ENCODE results near the gene CPNE5. TPM values are rescaled to one million over a fixed set of nuclear protein-coding genes. Genes with fewer than 3 reads are reported as not detected.

The CPNE5 gene
- total RNA-seq, 1 donor from 2014 or later = 10.0 TPM

DNA sequence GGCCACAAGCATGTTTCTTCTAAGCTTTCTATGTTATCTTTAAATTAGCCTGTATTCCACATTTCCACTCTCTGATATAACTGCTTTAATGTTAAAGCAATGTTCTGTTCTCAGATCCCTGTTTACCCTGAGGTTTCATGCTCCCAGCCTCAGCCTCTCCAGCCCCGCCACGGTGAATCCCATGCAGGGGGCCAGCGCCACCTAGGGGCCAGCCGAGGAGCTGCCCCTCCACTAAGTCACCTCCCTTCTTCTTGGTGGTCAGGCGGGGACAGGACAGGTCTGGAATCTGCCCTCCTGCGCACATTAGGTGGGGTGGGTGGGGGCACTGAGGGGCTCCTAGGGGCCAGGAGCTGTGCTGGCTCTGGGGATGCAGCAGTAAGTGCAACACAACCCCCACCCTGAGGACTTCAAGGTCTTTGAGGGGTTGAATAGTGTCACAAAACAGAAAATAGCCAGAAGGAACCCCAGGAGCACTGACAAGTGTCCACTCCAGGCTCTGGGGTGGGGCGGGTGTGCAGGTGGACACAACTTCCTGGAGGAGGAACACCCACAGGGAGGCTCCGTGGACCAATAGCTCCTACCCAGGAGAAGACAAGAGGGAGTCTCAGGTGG, 80.0 kb downstream of the CPNE5 start:
- DNase-seq (peak; percentile 89), ATAC-seq (ENCODE audit: poor library complexity) (peak; percentile 93)
- intact Hi-C loops (cut with DNase I) = loop anchor here (10.0 kb wide), 1 partner anchor 144 kb away; no protein-coding TSS in a partner anchor

DNA sequence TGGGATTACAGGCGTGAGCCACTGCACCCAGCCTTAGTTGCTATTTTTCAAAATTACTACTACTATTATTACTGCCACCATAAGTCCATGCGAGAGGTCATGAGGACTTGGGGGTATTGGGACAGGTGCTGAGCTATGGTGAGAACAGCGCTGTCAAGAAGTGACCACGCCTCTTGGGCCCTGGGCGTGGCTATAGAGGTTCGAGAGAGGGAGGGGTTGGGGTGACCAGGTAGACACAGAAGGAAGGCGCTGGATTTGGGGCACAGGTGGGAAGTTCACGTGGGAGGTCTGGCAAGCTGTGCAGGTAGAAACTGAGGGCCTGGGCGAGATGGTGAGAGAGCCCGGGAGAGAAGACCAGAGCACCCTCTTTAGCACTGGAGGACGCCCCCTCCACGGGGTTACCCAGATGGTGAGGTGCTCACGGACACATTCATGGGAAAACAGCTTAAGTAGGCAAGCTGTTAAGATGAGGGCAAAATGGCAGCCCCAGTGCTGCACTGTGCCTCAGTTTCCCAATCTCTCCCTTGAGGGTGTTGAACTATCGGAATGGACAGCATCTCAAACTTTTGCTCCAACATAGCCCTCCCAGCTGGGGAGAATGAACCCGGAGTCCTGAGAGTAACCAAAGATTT, 80.6 kb downstream of the CPNE5 start:
- no peak for DNase-seq
- intact Hi-C loops (cut with DNase I) = loop anchor here (10.0 kb wide), 1 partner anchor 144 kb away; no protein-coding TSS in a partner anchor
- no peak for ATAC-seq (ENCODE audit: poor library complexity)

DNA sequence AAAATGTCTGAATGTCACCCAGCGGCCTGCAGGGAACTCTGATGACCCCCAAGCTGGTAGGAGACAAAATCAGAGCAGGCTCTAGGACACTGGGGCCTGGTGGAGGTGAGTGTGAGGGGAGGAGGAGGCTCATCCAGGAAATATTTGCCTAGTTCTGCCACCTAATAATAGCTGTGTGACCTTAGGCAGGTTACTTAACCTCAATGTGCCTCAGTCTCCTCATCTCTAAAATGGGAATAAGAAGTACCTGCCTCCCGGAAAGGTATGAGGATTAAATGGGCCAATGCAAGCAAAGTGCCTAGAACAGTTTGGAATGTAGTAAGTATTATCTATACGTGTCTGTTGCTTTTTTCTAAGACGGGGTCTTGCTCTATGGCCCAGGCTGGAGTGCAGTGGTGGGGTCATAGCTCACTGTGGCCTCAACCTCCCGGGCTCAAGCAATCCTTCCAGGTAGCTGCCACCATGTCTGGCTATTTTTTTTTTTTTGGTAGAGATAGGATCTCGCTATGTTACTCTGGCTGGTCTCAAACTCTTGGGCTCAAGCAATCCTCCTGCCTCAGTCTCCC, 81.2 kb downstream of the CPNE5 start:
- no peak for ATAC-seq (ENCODE audit: poor library complexity)
- intact Hi-C loops (cut with DNase I) = loop anchor here (10.0 kb wide), 1 partner anchor 143 kb away; no protein-coding TSS in a partner anchor
- no peak for DNase-seq

DNA sequence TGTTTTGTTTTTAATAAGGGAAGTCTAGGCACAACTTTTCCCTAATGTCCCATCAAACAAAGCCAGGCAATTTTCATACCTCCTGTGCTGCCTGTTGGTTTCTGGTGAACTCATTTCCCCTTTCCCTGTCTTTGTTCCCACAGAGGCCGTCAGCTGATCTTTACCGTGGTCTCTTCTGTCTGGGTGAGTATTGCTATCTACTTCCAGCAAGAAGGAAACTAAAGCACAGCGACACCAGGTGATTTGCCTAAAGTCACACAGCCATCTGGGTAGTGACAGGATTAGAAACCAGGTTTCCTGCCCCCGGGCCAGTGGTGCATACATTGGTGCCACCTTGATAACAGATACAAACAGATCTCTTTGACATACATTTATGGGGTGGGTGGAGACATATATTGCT, 82.0 kb downstream of the CPNE5 start:
- DNase-seq = no peak
- intact Hi-C loops (cut with DNase I) = loop anchor here (10.0 kb wide), 1 partner anchor 142 kb away; no protein-coding TSS in a partner anchor
- ATAC-seq (ENCODE audit: poor library complexity) = no peak

DNA sequence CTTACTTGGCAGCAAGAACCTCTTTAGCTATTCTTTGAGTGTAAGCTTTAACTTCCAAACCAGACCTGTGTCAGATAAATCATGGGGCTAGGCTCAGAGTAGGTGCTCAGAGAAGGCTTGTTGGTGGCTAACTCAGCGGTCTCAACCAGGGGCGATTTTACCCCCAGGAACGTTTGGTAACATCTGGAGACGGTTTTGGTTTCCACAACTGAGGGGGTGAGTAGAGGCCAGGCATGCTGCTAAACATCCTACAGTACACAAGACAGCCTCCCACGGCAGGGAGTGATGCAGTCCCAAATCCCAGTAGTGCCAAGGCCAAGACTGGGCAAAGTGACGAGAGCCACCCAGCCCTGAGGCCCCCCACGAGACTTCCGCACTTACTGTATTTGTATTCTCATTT, 82.5 kb downstream of the CPNE5 start:
- ATAC-seq (ENCODE audit: poor library complexity) = no peak
- DNase-seq = no peak
- intact Hi-C loops (cut with DNase I) = loop anchor here (10.0 kb wide), 1 partner anchor 142 kb away; no protein-coding TSS in a partner anchor

DNA sequence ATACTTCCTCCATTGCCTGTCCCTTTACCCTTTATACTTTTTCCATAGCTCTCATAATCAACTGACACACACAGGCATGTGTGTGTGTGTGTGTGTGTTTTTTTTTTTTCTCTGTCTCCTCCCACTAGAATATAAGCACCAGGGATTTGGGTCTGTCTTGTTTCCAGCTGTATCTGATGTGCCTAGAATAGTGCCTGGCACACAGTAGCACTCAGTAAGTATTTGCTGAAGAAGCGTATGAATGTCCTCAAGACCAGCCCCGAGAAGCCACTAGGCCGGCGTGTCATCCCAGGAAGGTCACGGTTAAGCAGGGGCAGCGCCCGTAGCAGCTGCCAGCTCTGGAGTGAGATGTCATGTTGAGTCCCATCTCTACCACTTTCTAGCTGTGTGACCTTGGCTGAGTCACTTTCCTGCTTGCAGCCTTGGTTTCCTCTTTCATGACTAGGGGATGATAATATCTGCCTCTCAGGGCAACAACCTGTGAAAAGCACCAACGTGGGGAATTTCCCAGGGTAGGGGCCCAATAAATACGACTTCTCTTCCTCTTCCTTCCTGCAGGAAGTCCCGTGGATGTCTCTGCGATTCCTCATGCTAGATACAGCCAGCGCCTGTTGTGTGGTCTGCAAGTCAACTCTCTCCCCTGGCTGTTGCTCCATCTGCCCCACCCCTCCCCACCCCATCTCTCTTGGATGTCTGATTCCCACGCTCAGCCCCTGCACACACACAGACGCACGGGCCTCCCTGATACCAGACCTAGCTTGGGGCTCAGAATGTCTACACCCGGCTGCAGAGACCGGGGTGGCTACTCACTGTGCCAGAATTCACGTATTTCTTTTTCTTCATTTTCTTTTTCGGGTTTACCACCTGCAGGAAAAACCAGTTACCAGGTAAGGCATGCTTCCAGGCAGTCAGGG, 83.6 kb downstream of the CPNE5 start:
- intact Hi-C loops (cut with DNase I) = loop anchor here (10.0 kb wide), 1 partner anchor 141 kb away; no protein-coding TSS in a partner anchor
- no peak for DNase-seq
- ATAC-seq (ENCODE audit: poor library complexity) = no peak

DNA sequence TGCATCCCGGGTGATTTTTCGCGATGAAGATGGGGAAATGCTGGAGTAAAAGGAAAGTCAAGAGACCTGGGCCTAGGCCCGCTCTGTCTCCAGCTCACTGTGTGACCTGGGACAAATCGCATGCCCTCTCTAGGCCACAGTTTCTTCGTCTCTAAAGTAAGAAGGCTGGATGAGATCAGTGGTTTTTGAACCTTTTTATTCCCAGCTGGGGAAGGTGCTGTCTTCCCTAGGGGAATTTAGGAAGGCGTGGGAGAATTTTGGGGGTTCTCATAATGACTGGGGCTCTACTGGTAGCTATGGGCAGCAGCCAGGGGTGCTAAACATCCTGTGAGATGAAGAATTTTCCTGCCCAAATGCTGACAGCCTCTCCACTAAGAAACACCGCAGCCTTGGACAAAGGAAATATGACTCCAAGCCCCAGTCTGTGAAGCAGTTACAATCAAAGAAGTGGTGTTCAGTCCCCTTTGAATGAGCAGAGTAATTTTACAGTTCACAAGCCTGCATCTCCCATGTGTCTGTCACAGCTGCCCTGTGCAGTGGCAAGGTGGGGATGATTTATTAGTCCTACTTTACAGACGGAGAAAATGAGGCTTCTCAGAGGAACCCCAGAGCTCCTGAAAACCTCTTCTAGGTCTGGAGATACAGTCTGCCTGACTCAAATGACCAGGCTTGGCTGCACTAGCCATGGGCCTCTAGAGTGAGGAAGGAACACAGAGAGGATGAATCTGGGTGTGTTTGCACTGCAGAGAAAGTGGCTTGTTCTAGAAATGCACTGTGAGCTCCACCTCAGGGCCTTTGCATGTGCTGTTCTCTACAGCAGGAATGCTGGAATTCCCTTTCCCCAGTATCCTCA, 84.4 kb downstream of the CPNE5 start:
- ATAC-seq (ENCODE audit: poor library complexity) (no peak), DNase-seq (no peak)
- intact Hi-C loops (cut with DNase I) = loop anchor here (10.0 kb wide), 1 partner anchor 140 kb away; no protein-coding TSS in a partner anchor

DNA sequence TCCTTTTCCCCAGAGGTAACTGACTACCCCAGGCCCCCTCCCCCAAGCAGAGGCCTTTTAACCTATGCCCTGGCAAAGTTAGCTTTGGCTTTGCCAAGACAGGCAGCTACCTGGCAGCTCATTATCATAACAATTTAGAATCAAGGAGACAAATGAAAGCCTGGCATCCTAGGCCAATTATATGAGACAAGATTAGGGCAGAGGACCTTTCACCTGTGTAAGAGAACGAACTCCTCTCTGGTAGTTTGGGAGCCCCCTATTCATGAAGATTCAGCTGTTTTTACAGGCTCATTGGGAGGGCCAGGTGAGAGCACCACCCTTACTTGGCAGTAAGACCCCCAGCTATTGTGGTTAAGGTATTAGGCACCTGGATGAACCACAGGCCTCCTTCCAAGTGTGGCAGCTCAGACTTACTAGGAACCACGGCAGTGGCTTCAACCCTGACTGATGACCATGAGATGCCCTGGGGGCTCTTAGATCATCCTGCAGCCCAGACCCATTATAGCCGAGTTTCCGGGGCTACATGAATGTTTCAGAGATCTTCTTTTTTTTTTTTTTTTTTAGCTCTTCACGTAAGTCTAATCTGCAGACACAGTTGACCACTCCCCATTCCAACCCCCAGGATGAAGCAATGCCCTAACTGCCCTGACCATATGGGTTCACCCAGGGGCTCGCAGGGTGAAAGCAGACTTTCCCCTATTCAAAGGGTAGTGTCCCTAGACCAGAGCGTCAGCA, 85.4 kb downstream of the CPNE5 start:
- ATAC-seq (ENCODE audit: poor library complexity) = no peak
- intact Hi-C loops (cut with DNase I) = loop anchor here (10.0 kb wide), 1 partner anchor 139 kb away; no protein-coding TSS in a partner anchor
- no peak for DNase-seq

DNA sequence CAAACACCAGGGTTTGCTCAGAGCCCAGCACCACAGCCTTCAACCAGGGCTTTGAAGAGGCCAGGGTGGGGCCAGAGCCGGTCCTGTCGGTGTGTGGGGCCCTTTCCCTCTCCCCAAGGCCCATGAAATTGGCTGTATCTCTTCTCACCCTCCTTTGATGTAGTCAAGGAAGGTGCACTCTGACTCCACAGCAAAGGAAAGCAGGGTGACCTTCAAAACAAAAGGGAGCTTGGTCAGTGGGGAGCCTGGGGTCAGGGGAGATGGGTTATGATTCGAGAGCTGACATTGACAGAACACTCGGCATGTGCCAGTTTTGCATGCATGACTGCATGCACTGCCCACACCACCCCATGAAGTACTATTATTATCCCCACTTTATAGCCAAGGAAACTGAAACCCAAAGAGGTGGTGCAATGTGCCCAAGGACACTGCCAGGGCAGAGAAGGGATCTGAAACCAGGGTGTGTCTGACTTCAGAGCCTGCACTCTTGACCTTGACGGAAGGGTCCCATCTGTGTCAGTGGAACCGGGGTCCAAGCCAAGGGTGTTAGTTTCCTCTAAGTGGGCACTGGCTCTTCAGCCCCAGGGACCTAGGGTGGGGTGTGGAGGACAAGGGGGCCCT, 86.2 kb downstream of the CPNE5 start:
- intact Hi-C loops (cut with DNase I) = loop anchor here (10.0 kb wide), 1 partner anchor 138 kb away; no protein-coding TSS in a partner anchor
- ATAC-seq (ENCODE audit: poor library complexity) = peak; percentile 55
- DNase-seq = no peak

DNA sequence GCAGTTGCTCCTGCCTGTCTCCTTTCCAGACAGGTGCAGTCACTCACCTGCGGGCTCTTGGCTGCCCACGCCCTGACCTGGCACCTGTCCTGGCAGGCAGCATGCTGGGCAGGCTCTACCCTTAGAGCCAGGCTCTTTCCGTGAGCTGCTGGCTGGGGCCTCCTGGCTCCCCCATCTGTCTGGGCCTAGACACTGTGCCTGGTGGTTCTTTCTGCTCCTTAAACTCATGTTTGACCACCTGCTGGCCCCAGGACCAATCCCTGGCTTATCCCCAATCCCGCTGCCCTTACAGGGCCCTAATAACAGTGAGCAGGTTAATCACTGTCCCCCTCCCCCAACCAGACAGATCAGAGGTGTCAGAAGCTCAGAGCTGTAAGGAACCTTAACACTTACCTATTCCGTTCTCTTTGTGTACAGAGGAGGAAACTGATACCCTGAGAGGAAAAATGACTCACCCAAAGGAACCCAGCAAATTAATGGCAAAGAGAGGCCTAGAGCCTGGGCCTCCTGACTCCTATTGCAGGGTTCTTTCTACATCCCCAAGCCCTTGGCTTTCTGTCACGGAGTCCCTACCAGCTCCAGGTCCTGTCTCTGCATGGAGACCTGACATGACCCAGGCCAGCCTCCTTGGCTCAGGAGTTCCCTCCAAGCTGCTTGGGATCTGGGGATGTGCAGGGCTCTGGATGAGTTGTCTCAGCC, 86.9 kb downstream of the CPNE5 start:
- intact Hi-C loops (cut with DNase I) = loop anchor here (10.0 kb wide), 1 partner anchor 138 kb away; no protein-coding TSS in a partner anchor
- ATAC-seq (ENCODE audit: poor library complexity) (no peak), DNase-seq (no peak)

DNA sequence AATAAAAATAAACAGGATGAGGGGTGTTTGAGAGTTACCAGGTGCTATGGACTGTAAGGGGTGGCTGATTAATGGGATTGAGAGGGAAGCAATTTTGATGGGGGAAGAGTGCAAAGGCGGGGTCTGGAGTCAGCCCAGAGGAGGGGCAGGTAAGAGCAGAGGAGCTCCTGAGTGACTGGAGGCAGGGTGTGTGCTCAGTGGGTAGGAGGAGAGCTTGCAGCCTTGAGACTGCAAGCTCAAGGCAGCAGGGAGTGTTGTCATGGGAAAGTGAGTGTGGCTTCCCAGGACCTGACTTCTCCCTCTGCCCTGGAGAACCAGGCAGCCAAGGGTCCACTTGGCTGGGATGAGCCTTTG, 87.4 kb downstream of the CPNE5 start:
- intact Hi-C loops (cut with DNase I) = loop anchor here (10.0 kb wide), 1 partner anchor 137 kb away; no protein-coding TSS in a partner anchor
- DNase-seq (no peak), ATAC-seq (ENCODE audit: poor library complexity) (no peak)

DNA sequence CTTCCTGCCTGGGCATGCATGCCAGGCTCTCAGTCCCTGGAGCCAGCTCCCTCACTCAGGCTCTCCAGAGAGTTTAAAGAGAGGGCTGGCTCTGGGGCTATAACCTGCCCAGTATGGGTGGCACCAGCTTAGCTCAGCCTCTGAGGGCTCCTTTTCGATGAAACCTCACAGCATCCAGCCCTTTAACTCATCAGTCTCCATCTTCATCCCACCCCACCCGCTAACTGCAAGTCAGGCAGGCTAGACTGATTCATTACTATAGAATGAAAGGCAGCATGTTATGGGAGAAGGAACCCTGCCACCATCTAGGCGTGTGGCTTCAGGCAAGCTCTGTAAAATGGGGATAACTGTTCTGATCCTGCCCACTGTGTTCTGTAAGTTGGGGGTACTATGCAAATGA, 88.2 kb downstream of the CPNE5 start:
- no peak for ATAC-seq (ENCODE audit: poor library complexity)

DNA sequence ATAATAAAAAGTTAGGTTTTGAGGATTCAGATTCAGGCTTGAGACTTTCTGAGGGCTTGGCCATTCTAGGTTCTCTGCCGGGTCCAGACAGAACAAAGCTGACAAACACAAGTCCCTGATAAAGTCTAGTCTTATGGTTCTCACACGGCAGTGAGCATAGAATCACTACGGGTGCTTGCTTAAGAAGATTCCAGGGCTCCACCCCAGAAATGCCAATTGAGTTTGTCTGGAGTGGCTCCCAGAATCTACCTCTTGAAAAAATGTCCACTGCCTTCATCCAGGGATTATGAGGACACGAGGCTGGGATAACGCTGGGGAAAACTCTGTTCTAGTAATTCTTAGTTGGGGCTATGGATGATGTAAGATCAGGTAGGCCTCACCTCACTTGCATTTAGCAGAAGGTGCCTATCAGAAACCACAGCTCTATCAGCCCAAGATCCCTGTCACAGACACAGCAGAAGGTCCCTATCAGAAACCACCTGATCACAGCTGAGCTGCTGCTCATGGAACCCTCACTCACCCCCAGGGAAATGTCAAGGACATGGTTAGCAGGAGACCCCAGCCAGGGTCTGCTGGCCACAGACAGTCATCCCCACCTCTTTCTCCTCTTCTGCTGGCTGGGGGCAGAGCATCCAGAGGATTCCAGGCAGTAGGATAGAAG, 89.3 kb downstream of the CPNE5 start:
- no peak for ATAC-seq (ENCODE audit: poor library complexity)
- intact Hi-C loops (cut with DNase I) = loop anchor here (10.0 kb wide), 1 partner anchor 135 kb away; no protein-coding TSS in a partner anchor
- DNase-seq = no peak

More for the DNA sequence above, 88.2 kb downstream of the CPNE5 start:
- intact Hi-C loops (cut with DNase I) = loop anchor here (10.0 kb wide), 1 partner anchor 136 kb away; no protein-coding TSS in a partner anchor
- no peak for DNase-seq

DNA sequence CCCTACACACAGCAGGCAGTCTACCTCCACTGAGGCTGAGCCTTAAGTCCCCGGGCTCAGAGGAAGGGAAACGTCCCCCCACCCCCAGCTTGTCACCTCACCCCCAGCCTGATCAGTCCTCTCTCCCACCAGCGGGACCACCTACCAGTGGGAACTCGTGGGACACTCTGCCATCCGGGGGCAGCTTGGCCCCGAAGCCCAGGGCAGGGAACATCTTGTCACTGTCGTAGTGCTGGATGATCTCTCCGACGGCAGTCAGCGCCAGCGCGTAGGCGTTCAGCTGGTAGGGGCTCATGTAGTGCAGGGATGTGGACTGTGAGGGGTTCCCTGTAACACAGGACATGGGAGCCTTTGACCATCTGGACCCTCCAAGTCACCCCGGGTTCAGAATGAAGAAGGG, 93.0 kb downstream of the CPNE5 start:
- DNase-seq (no peak), ATAC-seq (ENCODE audit: poor library complexity) (no peak)
- intact Hi-C loops (cut with DNase I) = no loop called here

DNA sequence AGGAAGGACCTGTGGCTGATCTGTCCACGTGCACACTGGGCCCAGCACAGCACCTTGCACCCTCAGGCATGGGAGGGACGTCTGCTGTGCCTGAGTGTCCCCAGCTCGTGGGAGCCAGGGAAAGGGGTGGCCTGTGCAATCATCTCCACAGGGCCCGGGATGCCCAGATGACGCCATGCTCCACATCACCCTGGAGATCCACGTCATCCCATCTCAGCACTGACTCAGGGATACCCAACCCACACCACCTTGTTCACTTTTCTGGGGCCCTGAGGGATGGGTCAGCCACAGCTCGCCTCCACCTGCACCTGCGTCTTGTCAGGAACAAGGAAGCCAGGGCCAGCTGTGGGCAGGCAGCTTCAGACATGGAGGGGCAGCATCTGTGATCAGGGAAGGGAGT, 93.4 kb downstream of the CPNE5 start:
- intact Hi-C loops (cut with DNase I) = no loop called here
- no peak for DNase-seq
- ATAC-seq (ENCODE audit: poor library complexity) = no peak

DNA sequence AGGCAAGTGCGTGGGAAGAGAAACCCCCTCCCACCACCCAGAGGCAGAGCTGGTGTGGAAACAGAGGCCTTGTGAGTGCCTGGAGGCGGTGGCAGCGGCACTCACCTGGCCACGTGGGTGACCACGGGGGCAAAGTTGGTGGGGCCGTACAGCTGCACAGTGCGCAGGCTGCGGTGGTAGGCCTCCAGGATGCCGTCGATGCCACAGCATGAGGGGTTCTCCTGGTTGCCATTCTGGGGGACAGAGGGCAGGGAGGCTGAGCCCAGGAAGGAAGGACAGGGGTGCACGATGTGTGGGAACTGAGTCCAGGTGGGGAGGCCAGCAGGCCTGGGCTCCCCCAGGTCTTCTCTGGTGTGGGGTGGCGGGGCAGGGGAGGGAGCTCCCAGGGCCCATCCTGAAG, 94.0 kb downstream of the CPNE5 start:
- ATAC-seq (ENCODE audit: poor library complexity) = no peak
- no peak for DNase-seq
- intact Hi-C loops (cut with DNase I) = no loop called here

All from Right ventricle myocardium superior (tissue), 1 donor.